Measurements from ENCODE around the gene JMJD8. TPM values are rescaled to one million over a fixed set of nuclear protein-coding genes. Genes with fewer than 3 reads are reported as not detected.

The JMJD8 gene
- total RNA-seq, 1 experiment from 2014 or later, result 81.3 TPM

GRCh38 chr16:680967-681745 lies 3.0 kb downstream of the JMJD8 start:
- Histone ChIP-seq H3F3A (ENCODE audit: low read length, unreplicated experiment) (no peaks in the 10 kb centered on the region), H4K20me1 (ENCODE audit: low read length) (peaks cover 10% of the 10 kb centered on the region; the same call in 1 of the 2 replicates), H3K9me3 (ENCODE audit: low read length) (no peaks in the 10 kb centered on the region), H3K4me3 (ENCODE audit: low read length) (peak overlapping the region; percentile 78), H3K79me2 (ENCODE audit: low read length) (peaks cover 35% of the 10 kb centered on the region), H3K27me3 (ENCODE audit: low read length) (no peaks in the 10 kb centered on the region), H3K4me1 (ENCODE audit: insufficient read depth, low read length) (peaks cover 26% of the 10 kb centered on the region), H3K9ac (ENCODE audit: low read length) (peak overlapping the region; percentile 74), H3K27ac (ENCODE audit: low read length) (0 out of 2 replicates have a peak overlapping the region, but pooled peaks have one; percentile 10), H3K4me2 (ENCODE audit: low read length) (peak overlapping the region; percentile 90), H3K36me3 (ENCODE audit: low read depth, low read length) (peaks cover 6% of the 10 kb centered on the region), H2AFZ (ENCODE audit: low read length) (no peak overlapping the region), H3K9me2 (replicated peaks; ENCODE audit: low read length) (no peaks in the 10 kb centered on the region)
- CTCF ChIA-PET, result no interaction called here
- ATAC-seq, result 0 out of 2 replicates have a peak, but pooled peaks have one; percentile 0
- peak; percentile 44 for DNase-seq
- intact Hi-C loops (cut with micrococcal nuclease), result no loop called here
- TF ChIP-seq CTCF (conservative IDR thresholded peaks at IDR 0.05; ENCODE audit: low read depth, low read length) (peak; percentile 19; the same call in 1 of the 2 replicates), EZH2phosphoT487 (IDR thresholded peaks at IDR 0.05; ENCODE audit: borderline replicate concordance, low read length) (no peak)
- no TSS peak for BruUV-seq (replicated peaks)
- POLR2A ChIA-PET (ENCODE audit: unreplicated experiment), result interaction anchor here (0.6 kb wide), 1 partner anchor 300 kb away, joined by 3 read pairs; the partner anchor contains the start of gene SOX8

DNA sequence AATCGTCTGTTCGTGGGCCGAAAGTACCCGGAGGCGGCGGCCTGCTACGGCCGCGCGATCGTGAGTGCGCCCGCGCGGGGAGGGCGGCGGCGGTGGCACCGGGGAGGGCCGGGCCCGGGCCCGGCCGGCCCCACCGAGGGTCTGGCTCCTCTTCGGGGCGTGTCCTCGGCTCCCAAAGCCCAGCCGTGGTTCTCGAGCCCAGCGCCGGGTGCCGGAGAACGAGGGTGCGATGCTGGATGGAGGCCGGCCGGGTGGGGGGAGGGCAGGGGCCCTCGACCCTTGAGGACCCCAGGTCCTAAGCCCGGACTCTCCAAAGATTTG lies 3.5 kb downstream of the JMJD8 start:
- H3K4me2 ChIP-seq (ENCODE audit: low read length), result peak overlapping the region; percentile 90
- POLR2A ChIA-PET (ENCODE audit: unreplicated experiment), result no interaction called here
- no peaks in the 10 kb centered on the region for H3F3A ChIP-seq (ENCODE audit: low read length, unreplicated experiment)
- no peak for ATAC-seq
- H4K20me1 ChIP-seq (ENCODE audit: low read length), result peaks cover 10% of the 10 kb centered on the region; the same call in 1 of the 2 replicates
- H3K9me2 ChIP-seq (replicated peaks; ENCODE audit: low read length), result no peaks in the 10 kb centered on the region
- peak overlapping the region; percentile 78 for H3K4me3 ChIP-seq (ENCODE audit: low read length)
- peak overlapping the region; percentile 74 for H3K9ac ChIP-seq (ENCODE audit: low read length)
- no peaks in the 10 kb centered on the region for H3K9me3 ChIP-seq (ENCODE audit: low read length)
- H3K27me3 ChIP-seq (ENCODE audit: low read length), result no peaks in the 10 kb centered on the region
- 0 out of 2 replicates have a peak overlapping the region, but pooled peaks have one; percentile 10 for H3K27ac ChIP-seq (ENCODE audit: low read length)
- no peak overlapping the region for H2AFZ ChIP-seq (ENCODE audit: low read length)
- H3K79me2 ChIP-seq (ENCODE audit: low read length), result peaks cover 35% of the 10 kb centered on the region
- no peak for DNase-seq
- intact Hi-C loops (cut with micrococcal nuclease), result no loop called here
- peaks cover 6% of the 10 kb centered on the region for H3K36me3 ChIP-seq (ENCODE audit: low read depth, low read length)
- BruUV-seq (replicated peaks), result no TSS peak
- TF ChIP-seq EZH2phosphoT487 (IDR thresholded peaks at IDR 0.05; ENCODE audit: borderline replicate concordance, low read length) (no peak), CTCF (conservative IDR thresholded peaks at IDR 0.05; ENCODE audit: low read depth, low read length) (no peak), EZH2 (IDR thresholded peaks at IDR 0.05; ENCODE audit: low read length, unreplicated experiment) (no peak)
- CTCF ChIA-PET, result no interaction called here
- H3K4me1 ChIP-seq (ENCODE audit: insufficient read depth, low read length), result peaks cover 26% of the 10 kb centered on the region

Data from PC-3 (cell line).